H1 (cell line): ENCODE results near the gene IRF5. TPM values are rescaled to one million over a fixed set of nuclear protein-coding genes. Genes with fewer than 3 reads are reported as not detected.

ENCODE experiments used
- CTCF ChIA-PET: fragments of 300-600 bp; sonication (Branson Sonifier 250); formaldehyde crosslinking; loops from one replicate; lab custom pipeline; 2021; ENCODE audit not compliant: partially characterized antibody; lab: Charles Lee
- POLR2A ChIA-PET: fragments of 300-600 bp; sonication (Branson Sonifier 250); formaldehyde crosslinking; loops from one replicate; lab custom pipeline; 2021; ENCODE audit warnings: inconsistent platforms; ENCODE audit not compliant: partially characterized antibody; lab: Charles Lee
- DNase-seq, 2 experiments: peaks; one replicate each; pipeline versions ENCODE4 v3.0.0 to v3.0.0-alpha.2; 2010 to 2022; ENCODE audit warnings: low spot score in 2 of 2, low read depth in 1 of 2, mixed read lengths in 1 of 2
- FAIRE-seq: peaks from 2 replicates; lab custom pipeline; 2011; peaks lifted over from hg19 to GRCh38; lab: Jason Lieb, UNC
- H2AFZ ChIP-seq: 2 replicates; pipeline ENCODE4 v1.8.1; 2012; ENCODE audit warnings: low read length, inconsistent platforms
- H2AK5ac ChIP-seq: 2 replicates; pipeline ENCODE4 v1.6.1; 2013; ENCODE audit warnings: low read depth, low read length
- H2BK120ac ChIP-seq: replicated peaks from 2 replicates; pipeline ENCODE3; 2013; ENCODE audit warnings: low read depth, low read length, inconsistent platforms
- H2BK12ac ChIP-seq: 2 replicates; pipeline ENCODE4 v1.6.1; 2013; ENCODE audit warnings: low read depth, low read length
- H2BK15ac ChIP-seq: 2 replicates; pipeline ENCODE4 v1.6.1; 2013; ENCODE audit warnings: low read length
- H2BK20ac ChIP-seq: 2 replicates; pipeline ENCODE4 v1.6.1; 2013; ENCODE audit warnings: low read length
- H2BK5ac ChIP-seq: 2 replicates; pipeline ENCODE4 v1.6.1; 2013; ENCODE audit warnings: low read depth, low read length
- H3K14ac ChIP-seq: 2 replicates; pipeline ENCODE4 v1.6.1; 2013; ENCODE audit warnings: inconsistent platforms; ENCODE audit not compliant: insufficient read length
- H3K18ac ChIP-seq: 2 replicates; pipeline ENCODE4 v1.6.1; 2013; ENCODE audit warnings: low read length; ENCODE audit errors: extremely low read depth
- H3K23ac ChIP-seq: 2 replicates; pipeline ENCODE4 v1.6.1; 2013; ENCODE audit warnings: inconsistent platforms; ENCODE audit not compliant: insufficient read length
- H3K23me2 ChIP-seq: 2 replicates; pipeline ENCODE4 v1.6.1; 2013; ENCODE audit warnings: low read depth, low read length
- H3K27ac ChIP-seq: 2 replicates; pipeline ENCODE4 v1.6.1; 2011; ENCODE audit warnings: low read depth, low read length, inconsistent platforms
- H3K27me3 ChIP-seq, 4 experiments: replicated peaks in 1 of 4; 1 replicate in 1 of 4; 2 replicates in 3 of 4; pipeline versions ENCODE4 v1.6.1 to v1.8.1; 2011 to 2013; ENCODE audit warnings: low read length in 3 of 4, mild to moderate bottlenecking in 3 of 4, inconsistent platforms in 2 of 4, mixed read lengths in 2 of 4, moderate library complexity in 1 of 4; ENCODE audit not compliant: control insufficient read depth in 3 of 4, insufficient read depth in 3 of 4; ENCODE audit errors: extremely low read depth in 1 of 4
- H3K36me3 ChIP-seq, 4 experiments: 2 replicates each; pipeline versions ENCODE4 v1.6.1 to v1.8.1; 2011 to 2013; ENCODE audit warnings: mild to moderate bottlenecking in 4 of 4, low read length in 3 of 4, moderate library complexity in 2 of 4, control low read depth in 1 of 4, inconsistent platforms in 1 of 4; ENCODE audit not compliant: insufficient read depth in 4 of 4, control insufficient read depth in 2 of 4
- H3K4ac ChIP-seq: replicated peaks from 2 replicates; pipeline ENCODE3; 2013; ENCODE audit warnings: low read length, low read depth, mixed read lengths, inconsistent platforms; ENCODE audit not compliant: insufficient read length
- H3K4me1 ChIP-seq, 4 experiments: replicated peaks in 1 of 4; 1 replicate in 1 of 4; 2 replicates in 3 of 4; pipeline versions ENCODE4 v1.6.1 to v1.8.1; 2011 to 2013; ENCODE audit warnings: low read length in 3 of 4, inconsistent platforms in 2 of 4, mixed read lengths in 1 of 4; ENCODE audit not compliant: insufficient read depth in 4 of 4, control insufficient read depth in 3 of 4
- H3K4me2 ChIP-seq, 2 experiments: 2 replicates each; pipeline versions ENCODE4 v1.6.1 to v1.8.1; 2011 to 2013; ENCODE audit warnings: low read depth in 2 of 2, low read length in 2 of 2, control low read depth in 1 of 2, inconsistent platforms in 1 of 2, mild to moderate bottlenecking in 1 of 2; ENCODE audit not compliant: insufficient read depth in 1 of 2
- H3K4me3 ChIP-seq, 4 experiments: fragments of 200-600, 300-600 bp in 1 of 4; sonication (generic), shearing (Covaris generic), sonication (Bioruptor Twin) in 1 of 4; 2 replicates each; pipeline versions ENCODE4 v1.5.1 to v1.8.1; 2011 to 2016; ENCODE audit warnings: low read length in 4 of 4, low read depth in 3 of 4, control low read depth in 2 of 4, inconsistent platforms in 2 of 4, mild to moderate bottlenecking in 2 of 4, mixed read lengths in 1 of 4, moderate library complexity in 1 of 4; ENCODE audit not compliant: insufficient read depth in 2 of 4; ENCODE audit errors: extremely low read depth in 1 of 4
- H3K56ac ChIP-seq: replicated peaks from 2 replicates; pipeline ENCODE3; 2013; ENCODE audit warnings: low read depth, mild to moderate bottlenecking, mixed read lengths, low read length, inconsistent platforms; ENCODE audit not compliant: insufficient read length
- H3K79me1 ChIP-seq: 2 replicates; pipeline ENCODE4 v1.6.1; 2013; ENCODE audit warnings: low read depth, low read length, control low read depth
- H3K79me2 ChIP-seq, 2 experiments: 2 replicates each; pipeline versions ENCODE4 v1.6.1 to v1.8.1; 2012 to 2013; ENCODE audit warnings: low read length in 2 of 2, mild to moderate bottlenecking in 2 of 2, inconsistent platforms in 1 of 2; ENCODE audit not compliant: insufficient read depth in 2 of 2, control insufficient read depth in 1 of 2
- H3K9ac ChIP-seq, 4 experiments: replicated peaks in 1 of 4; 1 replicate in 1 of 4; 2 replicates in 3 of 4; pipeline versions ENCODE4 v1.6.1 to v1.8.1; 2011 to 2013; ENCODE audit warnings: low read depth in 3 of 4, low read length in 3 of 4, control low read depth in 2 of 4, mild to moderate bottlenecking in 2 of 4, moderate library complexity in 2 of 4, inconsistent platforms in 1 of 4; ENCODE audit errors: extremely low read depth in 1 of 4
- H3K9me3 ChIP-seq, 2 experiments: 2 replicates each; pipeline versions ENCODE4 v1.6.1 to v1.8.1; 2012 to 2013; ENCODE audit warnings: mild to moderate bottlenecking in 2 of 2, moderate library complexity in 2 of 2, control low read depth in 1 of 2, inconsistent platforms in 1 of 2, low read depth in 1 of 2, low read length in 1 of 2, mixed read lengths in 1 of 2; ENCODE audit not compliant: insufficient read depth in 2 of 2
- H4K20me1 ChIP-seq, 2 experiments: replicated peaks in 1 of 2; 2 replicates each; pipeline versions ENCODE3 to v1.8.1; 2011 to 2013; ENCODE audit warnings: inconsistent platforms in 2 of 2, low read length in 2 of 2, mild to moderate bottlenecking in 1 of 2; ENCODE audit not compliant: insufficient read depth in 2 of 2, control insufficient read depth in 1 of 2
- H4K5ac ChIP-seq: 2 replicates; pipeline ENCODE4 v1.6.1; 2013; ENCODE audit warnings: low read length, low read depth, mixed read lengths, inconsistent platforms; ENCODE audit not compliant: insufficient read length
- H4K8ac ChIP-seq: 2 replicates; pipeline ENCODE4 v1.8.0; 2013; ENCODE audit warnings: mild to moderate bottlenecking, moderate library complexity, low read length, inconsistent platforms; ENCODE audit not compliant: insufficient read depth; ENCODE audit errors: extremely low read depth
- H4K91ac ChIP-seq: replicated peaks from 2 replicates; pipeline ENCODE3; 2013; ENCODE audit warnings: low read length, mixed read lengths, inconsistent platforms; ENCODE audit not compliant: insufficient read length
- CREB1 ChIP-seq: IDR thresholded peaks from 2 replicates; pipeline ENCODE4 v1.6.1; 2012; ENCODE audit warnings: inconsistent platforms
- MAX ChIP-seq: IDR thresholded peaks from 2 replicates; pipeline ENCODE4 v1.6.1; 2012; ENCODE audit warnings: inconsistent platforms
- NRF1 ChIP-seq: IDR thresholded peaks from 2 replicates; pipeline ENCODE4 v1.6.1; 2011; ENCODE audit warnings: mild to moderate bottlenecking, low read depth, low read length, improper control_type of control experiment
- RAD21 ChIP-seq, 2 experiments: IDR thresholded peaks in 1 of 2; conservative IDR thresholded peaks in 1 of 2; 2 replicates each; pipeline ENCODE4 v1.6.1; 2011; ENCODE audit warnings: low read depth in 2 of 2, low read length in 2 of 2, improper control_type of control experiment in 1 of 2, inconsistent platforms in 1 of 2, mild to moderate bottlenecking in 1 of 2, moderate library complexity in 1 of 2
- SIRT6 ChIP-seq: IDR thresholded peaks from one replicate; pipeline ENCODE4 v1.7.1; 2012; ENCODE audit warnings: low read length, inconsistent platforms
- TCF12 ChIP-seq: IDR thresholded peaks from 2 replicates; pipeline ENCODE4 v1.6.1; 2011; ENCODE audit warnings: low read depth, mild to moderate bottlenecking, low read length
- WGBS, 2 experiments: shearing (Covaris generic) in 1 of 2; methylation state at CpG; one replicate each; pipeline versions ENCODE4 v1.1.6 to v1.1.7; 2013 to 2015; ENCODE audit warnings: low lambda C conversion rate in 2 of 2, mixed read lengths in 2 of 2, inconsistent platforms in 1 of 2, low coverage in 1 of 2, missing lambda C conversion rate in 1 of 2; ENCODE audit not compliant: insufficient replicate concordance in 2 of 2, insufficient coverage in 1 of 2, insufficient read length in 1 of 2; ENCODE audit errors: extremely low coverage in 1 of 2, missing lambda C conversion rate in 1 of 2; 5-methylcytosine and 5-hydroxymethylcytosine counted together
- polyA plus RNA-seq, 7 experiments: library from polyadenylated mRNA; depleted of rRNA in 3 of 7; stranded (reverse) in 5 of 7; unstranded in 2 of 7; fragments of >200 nt in 5 of 7; fragments of 200-250 nt in 2 of 7; gene quantifications; 1 replicate in 5 of 7; 2 replicates in 1 of 7; 4 replicates in 1 of 7; pipeline versions ENCODE4 v1.2.1 to v1.2.3, GENCODE V29; 2011 to 2013; ENCODE audit warnings: missing spikeins in 2 of 7, mixed read lengths in 2 of 7
- total RNA-seq: library from RNA; stranded (reverse); fragmentation: NEBNext Ultra II Directional; extraction: Animal tissue kit (Norgen Biotek cat#: 25700); gene quantifications from 2 replicates; pipeline ENCODE4 v1.2.1, GENCODE V29; 2021
- TF ChIP-seq, protein P1 (sequence below), 3 experiments: IDR thresholded peaks; 1 replicate in 2 of 3; 2 replicates in 1 of 3; pipeline versions ENCODE4 v1.5.1 to v1.6.1; 2011; ENCODE audit warnings: low read length in 3 of 3, mild to moderate bottlenecking in 3 of 3, inconsistent platforms in 2 of 3, low read depth in 1 of 3, moderate library complexity in 1 of 3; ENCODE audit not compliant: insufficient read depth in 1 of 3; ENCODE audit errors: control extremely low read depth in 1 of 3

The IRF5 gene
- total and polyA plus RNA-seq, 2 of the 8 experiments (the other 6 are each of a cell fraction or from before 2014, with no cell fraction given), result 0.28 to 1.1 TPM

- no peaks in the 10 kb centered on the region for H3K9me3 ChIP-seq
- WGBS, 2 experiments, result 74% methylated on average over 12 of the region's 22 CpGs; no CpG with 5 or more reads in 1 of the 2 experiments
- H3K4me2 ChIP-seq, result no peak overlapping the region
- H2BK120ac ChIP-seq, result no peak overlapping the region
- H2BK12ac ChIP-seq, result no peak overlapping the region
- H3K18ac ChIP-seq, result 0 out of 2 replicates have a peak overlapping the region, but pooled peaks have one; percentile 4
- H2BK5ac ChIP-seq, result no peak overlapping the region
- H4K8ac ChIP-seq, result peak overlapping the region; percentile 18
- peaks cover 0 to 3% (median under 1%) of the 10 kb centered on the region in 4 experiments; a peak in 1 of 7 replicates for H3K4me1 ChIP-seq
- no peak overlapping the region for H2AFZ ChIP-seq
- POLR2A ChIA-PET, result interaction anchor here (0.5 to 2.1 kb wide), 9 partner anchors 7 to 163 kb away, joined by 3 to 7 read pairs (median 3); partner anchors contain the start of gene IRF5
- TF ChIP-seq SIRT6 (no peak), TCF12 (no peak), MAX (peak; percentile 44; the same call in 1 of the 2 replicates), RAD21 (IDR thresholded peaks at IDR 0.05 in 1 of 2, conservative IDR thresholded peaks at IDR 0.05 in 1 of 2; ENCODE audit: low read depth in 2 of 2, low read length in 2 of 2) (peak; percentile 31 to 64; a peak in 3 of 4 replicates), CREB1 (no peak), NRF1 (no peak)
- TF ChIP-seq, protein P1, sequence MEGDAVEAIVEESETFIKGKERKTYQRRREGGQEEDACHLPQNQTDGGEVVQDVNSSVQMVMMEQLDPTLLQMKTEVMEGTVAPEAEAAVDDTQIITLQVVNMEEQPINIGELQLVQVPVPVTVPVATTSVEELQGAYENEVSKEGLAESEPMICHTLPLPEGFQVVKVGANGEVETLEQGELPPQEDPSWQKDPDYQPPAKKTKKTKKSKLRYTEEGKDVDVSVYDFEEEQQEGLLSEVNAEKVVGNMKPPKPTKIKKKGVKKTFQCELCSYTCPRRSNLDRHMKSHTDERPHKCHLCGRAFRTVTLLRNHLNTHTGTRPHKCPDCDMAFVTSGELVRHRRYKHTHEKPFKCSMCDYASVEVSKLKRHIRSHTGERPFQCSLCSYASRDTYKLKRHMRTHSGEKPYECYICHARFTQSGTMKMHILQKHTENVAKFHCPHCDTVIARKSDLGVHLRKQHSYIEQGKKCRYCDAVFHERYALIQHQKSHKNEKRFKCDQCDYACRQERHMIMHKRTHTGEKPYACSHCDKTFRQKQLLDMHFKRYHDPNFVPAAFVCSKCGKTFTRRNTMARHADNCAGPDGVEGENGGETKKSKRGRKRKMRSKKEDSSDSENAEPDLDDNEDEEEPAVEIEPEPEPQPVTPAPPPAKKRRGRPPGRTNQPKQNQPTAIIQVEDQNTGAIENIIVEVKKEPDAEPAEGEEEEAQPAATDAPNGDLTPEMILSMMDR (IDR thresholded peaks at IDR 0.05; ENCODE audit: control extremely low read depth in 1 of 3, insufficient read depth in 1 of 3, low read depth in 1 of 3, low read length in 3 of 3), result peak; percentile 67 to 73 (median 70)
- H4K20me1 ChIP-seq, result no peaks in the 10 kb centered on the region
- FAIRE-seq (no peak), DNase-seq (no peak)
- no peak overlapping the region for H3K4me3 ChIP-seq
- no peaks in the 10 kb centered on the region for H3K79me1 ChIP-seq
- no peaks in the 10 kb centered on the region; a peak in 1 of 7 replicates for H3K27me3 ChIP-seq
- no peak overlapping the region for H3K9ac ChIP-seq
- CTCF ChIA-PET, result interaction anchor here (0.6 to 7.0 kb wide), 32 partner anchors 7 to 1241 kb away, joined by 3 to 44 read pairs (median 4); partner anchors contain the start of genes ATP6V1F, IRF5, KCP and TNPO3
- no peak overlapping the region for H3K4ac ChIP-seq
- no peak overlapping the region for H3K27ac ChIP-seq
- no peak overlapping the region for H4K91ac ChIP-seq
- no peaks in the 10 kb centered on the region for H3K23me2 ChIP-seq
- no peak overlapping the region for H2AK5ac ChIP-seq
- H2BK20ac ChIP-seq, result no peak overlapping the region
- H3K56ac ChIP-seq, result no peak overlapping the region
- no peaks in the 10 kb centered on the region for H3K79me2 ChIP-seq
- peaks cover 0 to 3% (median 1%) of the 10 kb centered on the region in 4 experiments; a peak in 1 of 8 replicates for H3K36me3 ChIP-seq
- no peak overlapping the region for H4K5ac ChIP-seq
- no peak overlapping the region for H3K14ac ChIP-seq
- peak overlapping the region; percentile 61; the same call in 1 of the 2 replicates for H2BK15ac ChIP-seq
- H3K23ac ChIP-seq, result no peak overlapping the region
Measured at GRCh38 chr7:128946936-128947830, 9.5 kb downstream of the IRF5 start.
